ENCODE results near the gene CYCS.
"Not testable (repeated sequence)": the region's sequence is repeated elsewhere in the genome, so short reads cannot be mapped to it uniquely, and the experiment has no call there.

CYCS gene

GRCh38 chr7:25117226-25118047, 7.6 kb downstream of the CYCS start:
- no peak for DNase-seq

GRCh38 chr7:25116621-25117020, 8.4 kb downstream of the CYCS start:
- no peak for DNase-seq

DNA sequence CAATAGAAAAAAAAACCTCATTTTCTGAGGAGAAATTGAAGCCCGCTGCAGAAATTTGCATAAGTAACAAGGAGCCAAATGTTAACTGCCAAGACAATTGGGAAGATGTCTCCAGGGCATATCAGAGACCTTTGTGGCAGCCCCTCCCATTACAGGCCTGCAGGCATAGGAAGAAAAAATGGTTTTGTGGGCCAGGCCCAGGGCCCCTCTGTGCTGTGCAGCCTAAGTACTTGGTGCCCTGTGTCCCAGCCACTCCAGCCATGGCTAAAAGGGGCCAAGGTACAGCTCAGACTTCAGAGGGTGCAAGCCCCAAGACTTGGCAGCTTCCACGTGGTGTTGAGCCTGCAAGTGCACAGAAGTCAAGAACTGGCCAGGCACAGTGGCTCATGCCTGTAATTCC, 14.5 kb downstream of the CYCS start:
- DNase-seq: not testable (repeated sequence)

DNA sequence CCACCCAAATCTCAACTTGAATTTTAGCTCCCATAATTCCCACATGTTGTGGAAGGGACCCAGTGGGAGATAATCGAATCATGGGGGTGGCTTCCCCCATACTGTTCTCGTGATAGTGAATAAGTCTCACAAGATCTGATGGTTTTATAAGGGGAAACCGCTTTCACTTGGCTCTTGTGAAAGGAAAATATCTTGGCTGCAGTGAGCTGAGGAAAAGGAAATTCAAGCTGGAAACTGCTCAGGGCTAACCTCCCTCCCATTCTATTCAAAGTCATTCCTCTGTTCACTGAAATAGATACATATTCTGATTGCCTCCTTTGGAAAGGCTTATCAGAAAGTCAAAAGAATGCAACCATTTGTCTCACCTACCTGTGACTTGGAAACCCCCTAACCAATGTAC, 15.8 kb downstream of the CYCS start:
- no peak for DNase-seq

GRCh38 chr7:25105911-25106310, 19.1 kb downstream of the CYCS start:
- no peak for DNase-seq

DNA sequence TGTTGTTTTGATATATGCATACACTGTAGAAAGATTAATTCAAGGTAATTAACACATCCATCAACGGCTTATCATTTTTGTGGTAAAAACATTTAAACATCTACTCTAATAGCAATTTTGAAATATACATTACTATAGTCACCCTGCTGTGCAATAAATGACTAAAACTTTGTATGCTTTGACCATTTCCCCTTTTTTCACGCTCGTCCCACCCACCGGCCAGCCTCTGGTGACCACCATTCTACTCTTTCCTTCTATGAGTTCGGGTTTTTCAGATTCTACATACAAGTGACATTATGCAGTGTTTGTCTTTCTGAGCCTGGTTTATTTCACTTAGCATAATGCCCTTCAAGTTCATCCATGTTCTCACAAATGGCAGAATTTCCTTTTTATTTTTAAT, 21.3 kb downstream of the CYCS start:
- no peak for DNase-seq

DNA sequence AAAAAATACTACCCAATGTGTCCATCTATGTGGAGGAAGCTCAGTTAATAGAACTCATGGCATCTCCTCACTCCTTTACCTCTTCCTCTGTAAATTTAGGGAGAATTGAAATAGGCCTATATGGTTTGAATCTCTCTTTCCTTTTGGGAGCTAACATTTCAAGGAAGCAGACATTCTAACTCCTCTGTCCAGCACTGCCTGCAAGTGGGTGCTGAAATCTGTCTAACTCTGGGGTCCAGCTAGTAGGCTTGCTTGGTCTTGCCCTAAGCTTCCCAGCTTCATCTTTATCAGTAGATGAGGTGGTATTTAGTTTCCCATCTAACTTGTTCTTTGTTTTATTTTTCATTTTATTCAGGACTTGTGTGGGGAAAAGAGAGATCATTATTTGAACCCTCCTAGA, 23.2 kb downstream of the CYCS start:
- no peak for DNase-seq

- DNase-seq: peak; percentile 50
Measured at GRCh38 chr7:25098096-25099046, 26.7 kb downstream of the CYCS start.

DNA sequence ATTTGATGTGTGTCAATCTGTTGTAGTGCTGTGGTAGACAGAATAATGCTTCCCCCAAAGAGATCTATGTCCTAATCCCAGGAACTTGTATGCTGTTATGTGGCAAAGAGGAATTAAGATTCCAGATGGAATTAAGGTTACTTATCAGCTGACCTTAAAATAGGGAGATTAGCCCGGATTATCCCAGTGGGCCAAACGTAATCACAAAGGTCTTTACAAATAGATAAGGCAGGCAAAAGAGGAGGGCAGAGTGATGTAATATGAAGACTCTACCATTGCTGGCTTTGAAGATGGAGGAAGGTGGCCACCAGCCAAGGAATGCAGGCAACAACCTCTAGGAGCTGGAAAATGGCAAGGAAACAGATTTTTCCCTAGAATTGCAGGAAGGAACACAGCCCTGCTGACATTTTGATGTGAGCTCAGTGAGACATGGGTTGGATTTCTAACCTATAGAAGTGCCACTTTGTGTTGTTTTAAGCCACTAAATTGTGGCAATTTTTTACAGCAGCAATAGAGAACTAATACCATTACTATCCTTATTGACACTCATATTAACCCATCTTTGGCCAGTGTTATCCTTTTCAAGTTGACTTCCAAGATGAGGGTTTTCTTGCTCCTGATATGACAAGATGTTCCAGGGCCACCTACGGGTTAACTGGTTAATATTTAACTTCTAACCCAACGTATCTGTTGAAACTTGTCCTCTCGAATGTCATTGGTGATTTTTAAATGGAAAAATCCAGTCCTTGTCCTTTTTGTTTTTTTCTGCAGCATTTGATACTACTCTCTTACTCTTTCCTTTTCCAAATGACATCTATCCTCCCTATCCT, 29.3 kb downstream of the CYCS start:
- DNase-seq: no peak

DNA sequence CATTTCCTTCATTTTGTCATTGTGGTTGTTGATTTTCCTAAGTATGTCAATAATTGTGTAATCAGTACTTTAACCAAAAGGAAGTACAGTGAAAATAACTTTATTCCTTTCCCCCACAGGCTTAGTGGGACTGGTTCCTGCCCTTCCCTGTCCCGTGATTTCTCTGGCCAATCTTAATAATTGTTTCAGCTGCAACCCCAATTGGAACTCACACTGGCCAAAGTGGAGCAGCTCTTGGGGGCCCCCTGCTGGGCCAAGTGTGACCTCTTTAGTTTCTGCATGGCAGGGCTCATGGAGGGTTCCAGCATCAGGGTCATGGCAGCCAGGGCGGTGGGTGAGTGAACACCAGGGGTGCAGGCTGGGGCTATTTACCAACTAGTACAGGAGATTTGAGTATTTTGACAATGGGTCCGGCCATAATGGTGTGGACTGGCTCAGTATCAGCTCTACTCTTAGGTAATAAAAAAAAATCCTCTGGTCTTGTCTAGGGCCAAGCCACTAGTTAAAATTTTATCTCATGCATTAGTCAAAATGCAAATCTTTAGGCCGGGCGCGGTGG, 31.7 kb downstream of the CYCS start:
- DNase-seq: peak; percentile 31

- no peak for DNase-seq
Measured at GRCh38 chr7:25091779-25092178, 33.3 kb downstream of the CYCS start.

DNA sequence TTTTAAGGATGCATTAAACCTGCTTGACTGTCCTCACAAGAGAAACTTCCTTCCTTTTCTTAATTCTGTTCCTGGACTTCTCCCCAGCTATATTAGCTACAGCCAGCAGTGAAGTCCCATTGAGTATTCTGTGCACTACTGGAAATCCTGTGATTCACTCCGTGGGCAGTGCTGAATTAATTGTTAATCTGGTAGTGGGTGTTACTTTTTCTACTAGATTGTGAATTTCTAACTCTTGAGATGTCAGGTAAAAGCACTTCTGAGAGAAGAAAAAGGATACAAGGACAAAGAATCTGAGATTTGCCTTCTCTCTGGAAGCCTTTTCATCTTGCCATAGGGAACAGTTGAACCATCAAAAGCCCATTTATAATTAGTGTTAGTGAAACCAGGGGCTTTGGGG, 33.9 kb downstream of the CYCS start:
- no peak for DNase-seq

DNA sequence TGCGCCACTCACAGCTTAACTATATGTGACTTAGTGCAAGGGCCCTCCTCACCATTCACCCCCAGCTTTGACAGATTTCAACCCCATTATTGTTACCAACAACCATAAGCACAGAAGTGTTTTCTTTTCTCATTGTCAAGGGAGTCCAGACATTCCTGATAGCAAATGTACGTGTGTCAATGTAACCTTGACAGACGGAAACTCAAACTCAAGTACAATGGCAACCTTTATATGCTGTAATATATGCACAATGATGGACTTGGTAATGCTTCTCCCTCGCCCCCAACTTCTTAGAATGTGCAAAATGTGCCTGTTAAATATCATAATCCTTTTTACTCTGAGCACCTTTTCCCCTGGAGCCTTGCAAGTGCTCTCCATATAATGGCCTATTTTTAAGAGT, 34.7 kb downstream of the CYCS start:
- no peak for DNase-seq

GRCh38 chr7:25087855-25088254, 37.2 kb downstream of the CYCS start:
- no peak for DNase-seq

- DNase-seq: no peak
Measured at GRCh38 chr7:25084821-25085220, 40.2 kb downstream of the CYCS start.

DNA sequence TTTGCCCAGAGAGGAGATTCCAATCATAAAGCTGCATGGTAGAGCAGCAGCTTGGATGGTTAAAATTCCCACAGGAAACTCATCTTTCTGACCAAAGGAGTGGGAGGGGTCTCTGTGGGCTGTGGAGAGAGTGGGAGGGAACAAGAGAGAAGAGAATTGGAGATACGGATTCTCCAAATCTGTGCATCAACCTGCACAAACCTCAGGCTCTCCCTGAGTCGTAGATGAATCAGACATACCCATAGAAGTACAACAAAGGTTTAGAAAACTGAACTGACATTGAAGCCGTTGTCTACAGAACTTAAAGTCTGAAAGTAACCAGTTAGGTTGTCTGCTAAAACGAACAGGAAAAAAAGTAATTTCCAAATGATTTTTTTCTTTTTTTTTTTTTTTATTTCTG, 41.9 kb downstream of the CYCS start:
- no peak for DNase-seq

DNA sequence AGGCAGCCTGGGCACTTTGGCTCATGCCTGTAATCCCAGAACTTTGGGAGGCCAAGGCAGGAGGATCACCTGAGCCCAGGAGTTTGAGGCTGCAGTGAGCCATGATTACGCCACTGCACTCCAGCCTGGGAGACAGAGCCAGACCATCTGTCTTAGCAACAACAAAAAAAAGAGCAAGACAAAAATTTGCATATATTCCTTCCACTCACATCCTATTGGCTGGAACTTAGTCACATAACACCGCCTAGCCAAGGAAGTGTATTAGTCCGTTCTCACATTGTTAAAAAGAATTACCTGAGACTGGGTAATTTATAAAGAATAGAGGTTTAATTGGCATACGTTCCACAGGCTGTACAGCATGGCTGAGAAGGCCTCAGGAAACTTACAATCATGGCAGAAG, 43.0 kb downstream of the CYCS start:
- not testable (repeated sequence) for DNase-seq

DNA sequence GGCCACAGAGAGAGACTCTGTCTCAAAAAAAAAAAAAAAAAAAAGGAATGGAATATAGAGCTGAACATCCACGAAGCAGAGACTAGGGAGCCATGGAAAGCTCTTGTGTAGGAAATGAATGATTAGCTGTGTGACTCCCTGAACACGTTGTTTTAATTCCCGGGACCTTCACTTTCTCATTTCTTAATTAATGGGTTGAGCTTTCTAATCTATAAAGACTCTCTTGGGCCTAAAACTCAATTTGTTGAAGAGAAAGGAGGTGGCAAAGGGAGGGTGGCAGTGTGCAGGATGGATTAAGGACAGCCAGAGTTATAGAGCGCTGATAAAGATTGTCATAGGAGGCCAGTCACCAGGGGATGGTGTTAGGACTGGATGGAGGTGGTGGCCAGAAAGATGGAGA, 48.0 kb downstream of the CYCS start:
- DNase-seq: no peak

- no peak for DNase-seq
Measured at GRCh38 chr7:25075459-25075858, 49.6 kb downstream of the CYCS start.

- DNase-seq: no peak
Measured at GRCh38 chr7:25073451-25073850, 51.6 kb downstream of the CYCS start.

Measured in NCI-H1694 (cell line).